HL-60 (cell line): ENCODE data around the gene TMEM120B.
"Not testable (repeated sequence)": the region's sequence is repeated elsewhere in the genome, so short reads cannot be mapped to it uniquely, and the experiment has no call there.

Source experiments
- DNase-seq, 2 experiments: peaks; one replicate each; pipeline ENCODE4 v3.0.0-alpha.2; 2010 to 2020; ENCODE audit warnings: low read depth in 1 of 2, low spot score in 1 of 2
- H3K27ac ChIP-seq: fragments of 250-450 bp; sonication (Bioruptor Pico); replicated peaks from 2 replicates; pipeline ENCODE4 v1.5.1; 2020; ENCODE audit warnings: mild to moderate bottlenecking, moderate library complexity
- H3K27me3 ChIP-seq: fragments of 250-450 bp; sonication (Bioruptor Pico); 2 replicates; pipeline ENCODE4 v1.5.1; 2021; ENCODE audit warnings: mild to moderate bottlenecking, moderate library complexity; ENCODE audit not compliant: insufficient read depth, poor library complexity, severe bottlenecking
- H3K4me3 ChIP-seq: replicated peaks from 2 replicates; pipeline ENCODE4 v1.5.1; 2011; ENCODE audit warnings: mild to moderate bottlenecking, control low read depth, low read length; ENCODE audit not compliant: insufficient read depth
- GABPA ChIP-seq: IDR thresholded peaks from 2 replicates; pipeline ENCODE4 v1.6.1; 2012; ENCODE audit warnings: low read depth
- POLR2AphosphoS5 ChIP-seq: IDR thresholded peaks from 2 replicates; pipeline ENCODE4 v1.6.1; 2012; ENCODE audit warnings: low read depth
- SPI1 ChIP-seq: IDR thresholded peaks from 2 replicates; pipeline ENCODE4 v1.6.1; 2012; ENCODE audit warnings: low read depth, mild to moderate bottlenecking, borderline replicate concordance
- TF ChIP-seq, protein P1 (sequence below): IDR thresholded peaks from one replicate; pipeline ENCODE4 v1.5.1; 2011; ENCODE audit warnings: low read length, control low read depth, inconsistent platforms; ENCODE audit not compliant: insufficient read depth
- TF ChIP-seq, protein P2 (sequence below): IDR thresholded peaks from 2 replicates; pipeline ENCODE4 v1.6.1; 2012; ENCODE audit warnings: low read depth; ENCODE audit not compliant: insufficient replicate concordance

Gene TMEM120B

DNA sequence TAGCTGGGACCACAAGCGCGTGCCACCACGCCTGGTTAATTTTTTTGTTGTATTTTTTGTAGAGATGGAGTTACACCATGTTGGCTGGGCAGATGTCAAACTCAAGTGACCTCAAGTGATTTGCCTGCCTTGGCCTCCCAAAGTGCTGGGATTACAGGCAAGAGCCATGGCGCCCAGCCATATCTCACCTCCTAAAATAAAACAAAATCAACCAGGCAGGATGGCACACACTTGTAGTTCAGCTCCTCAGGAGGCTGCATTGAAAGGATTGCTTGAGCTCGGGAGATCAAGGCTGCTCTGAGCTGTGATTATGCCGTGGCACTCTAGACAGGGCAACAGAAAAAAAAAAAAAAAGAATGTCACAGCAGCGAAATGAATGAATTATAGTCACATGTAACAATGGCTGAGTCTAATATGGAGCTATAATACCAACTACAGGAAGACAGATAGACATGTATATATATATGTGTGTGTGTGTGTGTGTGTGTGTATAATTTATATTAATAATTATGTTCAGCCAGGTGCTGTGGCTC is 19.3 kb upstream of the TMEM120B start:
- Histone ChIP-seq H3K4me3 (no peak overlapping the region), H3K27ac (no peak overlapping the region), H3K27me3 (no peaks in the 10 kb centered on the region)
- DNase-seq: no peak
- TF ChIP-seq, protein P1, sequence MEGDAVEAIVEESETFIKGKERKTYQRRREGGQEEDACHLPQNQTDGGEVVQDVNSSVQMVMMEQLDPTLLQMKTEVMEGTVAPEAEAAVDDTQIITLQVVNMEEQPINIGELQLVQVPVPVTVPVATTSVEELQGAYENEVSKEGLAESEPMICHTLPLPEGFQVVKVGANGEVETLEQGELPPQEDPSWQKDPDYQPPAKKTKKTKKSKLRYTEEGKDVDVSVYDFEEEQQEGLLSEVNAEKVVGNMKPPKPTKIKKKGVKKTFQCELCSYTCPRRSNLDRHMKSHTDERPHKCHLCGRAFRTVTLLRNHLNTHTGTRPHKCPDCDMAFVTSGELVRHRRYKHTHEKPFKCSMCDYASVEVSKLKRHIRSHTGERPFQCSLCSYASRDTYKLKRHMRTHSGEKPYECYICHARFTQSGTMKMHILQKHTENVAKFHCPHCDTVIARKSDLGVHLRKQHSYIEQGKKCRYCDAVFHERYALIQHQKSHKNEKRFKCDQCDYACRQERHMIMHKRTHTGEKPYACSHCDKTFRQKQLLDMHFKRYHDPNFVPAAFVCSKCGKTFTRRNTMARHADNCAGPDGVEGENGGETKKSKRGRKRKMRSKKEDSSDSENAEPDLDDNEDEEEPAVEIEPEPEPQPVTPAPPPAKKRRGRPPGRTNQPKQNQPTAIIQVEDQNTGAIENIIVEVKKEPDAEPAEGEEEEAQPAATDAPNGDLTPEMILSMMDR: no peak
- TF ChIP-seq SPI1 (no peak), POLR2AphosphoS5 (no peak), GABPA (no peak)
- TF ChIP-seq, protein P2, sequence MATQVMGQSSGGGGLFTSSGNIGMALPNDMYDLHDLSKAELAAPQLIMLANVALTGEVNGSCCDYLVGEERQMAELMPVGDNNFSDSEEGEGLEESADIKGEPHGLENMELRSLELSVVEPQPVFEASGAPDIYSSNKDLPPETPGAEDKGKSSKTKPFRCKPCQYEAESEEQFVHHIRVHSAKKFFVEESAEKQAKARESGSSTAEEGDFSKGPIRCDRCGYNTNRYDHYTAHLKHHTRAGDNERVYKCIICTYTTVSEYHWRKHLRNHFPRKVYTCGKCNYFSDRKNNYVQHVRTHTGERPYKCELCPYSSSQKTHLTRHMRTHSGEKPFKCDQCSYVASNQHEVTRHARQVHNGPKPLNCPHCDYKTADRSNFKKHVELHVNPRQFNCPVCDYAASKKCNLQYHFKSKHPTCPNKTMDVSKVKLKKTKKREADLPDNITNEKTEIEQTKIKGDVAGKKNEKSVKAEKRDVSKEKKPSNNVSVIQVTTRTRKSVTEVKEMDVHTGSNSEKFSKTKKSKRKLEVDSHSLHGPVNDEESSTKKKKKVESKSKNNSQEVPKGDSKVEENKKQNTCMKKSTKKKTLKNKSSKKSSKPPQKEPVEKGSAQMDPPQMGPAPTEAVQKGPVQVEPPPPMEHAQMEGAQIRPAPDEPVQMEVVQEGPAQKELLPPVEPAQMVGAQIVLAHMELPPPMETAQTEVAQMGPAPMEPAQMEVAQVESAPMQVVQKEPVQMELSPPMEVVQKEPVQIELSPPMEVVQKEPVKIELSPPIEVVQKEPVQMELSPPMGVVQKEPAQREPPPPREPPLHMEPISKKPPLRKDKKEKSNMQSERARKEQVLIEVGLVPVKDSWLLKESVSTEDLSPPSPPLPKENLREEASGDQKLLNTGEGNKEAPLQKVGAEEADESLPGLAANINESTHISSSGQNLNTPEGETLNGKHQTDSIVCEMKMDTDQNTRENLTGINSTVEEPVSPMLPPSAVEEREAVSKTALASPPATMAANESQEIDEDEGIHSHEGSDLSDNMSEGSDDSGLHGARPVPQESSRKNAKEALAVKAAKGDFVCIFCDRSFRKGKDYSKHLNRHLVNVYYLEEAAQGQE: no peak

DNA sequence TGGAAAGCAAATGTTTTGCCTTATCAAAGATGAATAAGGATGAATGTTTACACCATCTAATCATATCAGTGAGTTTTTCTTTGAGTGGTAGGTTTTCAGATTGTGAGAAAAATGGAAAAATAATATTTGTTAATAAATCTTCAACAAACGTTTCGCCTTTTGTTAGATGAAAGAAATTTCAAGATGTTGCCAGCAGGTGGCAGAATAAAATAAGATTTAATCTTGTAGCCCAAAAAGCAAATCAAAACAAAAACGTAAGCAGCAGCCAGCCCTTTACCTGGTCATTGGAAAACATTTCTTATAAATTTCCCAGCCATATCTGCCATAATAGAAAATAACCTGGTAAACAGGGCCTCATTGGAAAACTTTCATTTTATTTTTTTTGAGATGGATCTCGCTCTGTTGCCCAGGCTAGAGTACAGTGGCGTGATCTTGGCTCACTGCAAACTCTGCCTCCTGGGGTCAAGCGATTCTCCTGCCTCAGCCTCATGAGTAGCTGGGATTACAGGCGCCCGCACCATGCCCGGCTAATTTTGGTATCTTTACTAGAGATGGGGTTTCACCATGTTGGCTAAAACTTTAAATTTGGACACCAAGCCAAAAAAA is 15.4 kb upstream of the TMEM120B start:
- TF ChIP-seq, protein P1: no peak
- TF ChIP-seq GABPA (no peak), SPI1 (no peak), POLR2AphosphoS5 (no peak)
- TF ChIP-seq, protein P2: no peak
- no peak for DNase-seq
- Histone ChIP-seq H3K27ac (no peak overlapping the region), H3K4me3 (no peak overlapping the region), H3K27me3 (no peaks in the 10 kb centered on the region)

DNA sequence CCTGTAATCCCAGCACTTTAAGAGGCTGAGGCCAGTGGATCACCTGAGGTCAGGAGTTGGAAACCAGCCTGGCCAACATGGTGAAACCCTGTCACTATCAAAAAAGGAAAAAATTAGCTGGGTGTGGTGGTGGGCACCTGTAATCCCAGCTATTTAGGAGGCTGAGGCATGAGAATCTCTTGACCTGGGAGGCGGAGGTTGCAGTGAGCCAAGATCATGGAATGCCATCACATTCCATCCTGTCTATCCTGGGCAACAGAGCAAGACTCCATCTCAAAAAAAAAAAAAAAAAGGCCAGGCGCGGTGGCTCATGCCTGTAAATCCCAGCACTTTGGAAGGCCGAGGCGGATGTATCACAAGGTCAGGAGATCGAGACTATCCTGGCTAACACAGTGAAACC is 14.7 kb upstream of the TMEM120B start:
- H3K27me3 ChIP-seq, H3K27ac ChIP-seq, DNase-seq, H3K4me3 ChIP-seq: not testable (repeated sequence)

DNA sequence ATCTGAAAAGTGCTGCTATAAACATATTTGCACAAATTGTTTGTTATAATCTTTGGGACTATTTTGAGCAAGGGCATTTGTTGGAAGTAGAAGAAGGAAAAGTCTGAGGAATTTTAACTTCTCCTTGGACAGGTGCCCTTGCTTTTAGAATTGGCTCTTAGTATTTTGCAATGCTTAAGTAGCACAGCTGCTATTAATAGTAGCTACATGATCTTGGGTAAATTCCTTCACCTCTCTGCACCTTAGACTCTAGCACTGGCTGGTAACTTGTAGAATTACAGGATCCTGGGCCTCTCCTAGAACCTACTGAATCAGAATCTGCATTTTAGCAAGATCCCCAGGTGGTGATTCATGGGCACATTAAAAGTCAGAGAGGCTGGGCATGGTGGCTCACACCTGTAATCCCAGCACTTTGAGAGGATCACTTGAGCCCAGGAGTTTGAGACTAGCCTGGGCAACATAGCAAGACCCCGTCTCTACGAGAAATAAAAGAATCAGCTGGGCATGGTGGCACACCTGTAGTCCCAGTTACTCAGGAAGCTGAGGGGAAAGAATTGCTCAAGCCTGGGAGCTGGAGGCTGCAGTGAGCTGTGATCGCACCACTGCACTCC is 10.8 kb upstream of the TMEM120B start:
- Histone ChIP-seq H3K27me3 (no peaks in the 10 kb centered on the region), H3K4me3 (no peak overlapping the region), H3K27ac (no peak overlapping the region)
- no peak for DNase-seq
- TF ChIP-seq SPI1 (no peak), POLR2AphosphoS5 (no peak), GABPA (no peak)
- TF ChIP-seq, protein P1: no peak
- TF ChIP-seq, protein P2: no peak
